Esophagus muscularis mucosa (tissue), 4 donors: Measurements from ENCODE around the gene NCF4.

Experiments used
- EP300 ChIP-seq: sonication (generic); formaldehyde crosslinking; IDR thresholded peaks from one replicate; pipeline ENCODE4 v1.6.1; 2017; ENCODE audit warnings: antibody characterized with exemption
- POLR2A ChIP-seq: fragments of 450-650 bp; IDR thresholded peaks from one replicate; pipeline ENCODE4 v1.6.1; 2017; ENCODE audit warnings: antibody characterized with exemption, moderate library complexity, mild to moderate bottlenecking, low read depth
- POLR2AphosphoS5 ChIP-seq, 2 donors: sonication (generic); formaldehyde crosslinking; IDR thresholded peaks; one replicate each; pipeline ENCODE4 v1.6.1; 2017; ENCODE audit warnings: antibody characterized with exemption in 2 of 2
- TF ChIP-seq, protein P1 (sequence below), 3 experiments: fragments of 200-600 bp in 2 of 3; fragments of 450-650 bp in 1 of 3; sonication (generic) in 2 of 3; IDR thresholded peaks; one replicate each; pipeline ENCODE4 v1.5.1; 2017 to 2019; ENCODE audit warnings: antibody characterized with exemption in 3 of 3, mild to moderate bottlenecking in 2 of 3, moderate library complexity in 1 of 3

DNA sequence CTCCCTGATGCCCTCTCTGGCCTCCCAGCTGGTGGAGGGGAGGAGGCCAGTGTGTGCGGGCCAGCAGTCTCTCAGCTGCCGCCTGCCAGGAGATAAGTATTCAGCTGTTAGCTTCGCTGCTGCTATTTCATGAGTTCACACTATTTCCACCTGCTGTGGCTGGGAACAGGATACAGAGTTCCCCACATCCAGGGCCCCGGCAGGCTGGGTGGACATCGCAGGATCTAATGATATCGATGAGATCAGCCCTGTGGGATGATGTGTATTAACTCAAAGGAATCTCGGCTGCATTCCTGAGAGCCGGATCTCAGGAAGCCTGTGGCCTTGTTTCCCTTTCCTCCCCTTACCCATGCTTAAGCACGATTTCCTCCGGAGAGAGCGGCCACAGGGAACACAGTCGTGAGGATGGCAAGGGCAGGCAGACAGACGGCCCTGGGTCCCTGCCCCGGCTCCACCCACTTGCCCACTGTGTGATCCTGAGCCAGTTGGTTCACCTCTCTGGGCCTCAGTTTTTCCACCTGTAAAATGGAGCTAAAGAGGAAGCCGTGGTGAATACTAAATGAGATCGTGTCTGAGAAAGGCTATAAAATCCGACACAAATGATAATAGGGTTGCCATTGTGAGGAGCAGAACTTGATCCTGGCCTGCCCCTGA, 37.5 kb upstream of the NCF4 start:
- TF ChIP-seq POLR2AphosphoS5 (IDR thresholded peaks at IDR 0.05): no peak
- no peak for TF ChIP-seq POLR2A
- TF ChIP-seq, protein P1, sequence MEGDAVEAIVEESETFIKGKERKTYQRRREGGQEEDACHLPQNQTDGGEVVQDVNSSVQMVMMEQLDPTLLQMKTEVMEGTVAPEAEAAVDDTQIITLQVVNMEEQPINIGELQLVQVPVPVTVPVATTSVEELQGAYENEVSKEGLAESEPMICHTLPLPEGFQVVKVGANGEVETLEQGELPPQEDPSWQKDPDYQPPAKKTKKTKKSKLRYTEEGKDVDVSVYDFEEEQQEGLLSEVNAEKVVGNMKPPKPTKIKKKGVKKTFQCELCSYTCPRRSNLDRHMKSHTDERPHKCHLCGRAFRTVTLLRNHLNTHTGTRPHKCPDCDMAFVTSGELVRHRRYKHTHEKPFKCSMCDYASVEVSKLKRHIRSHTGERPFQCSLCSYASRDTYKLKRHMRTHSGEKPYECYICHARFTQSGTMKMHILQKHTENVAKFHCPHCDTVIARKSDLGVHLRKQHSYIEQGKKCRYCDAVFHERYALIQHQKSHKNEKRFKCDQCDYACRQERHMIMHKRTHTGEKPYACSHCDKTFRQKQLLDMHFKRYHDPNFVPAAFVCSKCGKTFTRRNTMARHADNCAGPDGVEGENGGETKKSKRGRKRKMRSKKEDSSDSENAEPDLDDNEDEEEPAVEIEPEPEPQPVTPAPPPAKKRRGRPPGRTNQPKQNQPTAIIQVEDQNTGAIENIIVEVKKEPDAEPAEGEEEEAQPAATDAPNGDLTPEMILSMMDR (IDR thresholded peaks at IDR 0.05): no peak
- TF ChIP-seq EP300: no peak
